ENCODE results near the gene ANK3. TPM values are rescaled to one million over a fixed set of nuclear protein-coding genes. Genes with fewer than 3 reads are reported as not detected.

Gene ANK3
- total RNA-seq, 6 experiments from 2014 or later: not detected

- Mint-ChIP-seq H3K4me1 (ENCODE audit: low read depth) (no peaks in the 10 kb centered on the region), H3K9me3 (no peaks in the 10 kb centered on the region), H3K36me3 (ENCODE audit: low read depth) (no peaks in the 10 kb centered on the region), H3K4me3 (no peak overlapping the region), H3K27ac (no peak overlapping the region), H3K27me3 (ENCODE audit: insufficient read depth) (peaks cover 22% of the 10 kb centered on the region)
- TF ChIP-seq CTCF (IDR thresholded peaks at IDR 0.05): no peak
- no peak for DNase-seq
Measured at GRCh38 chr10:60200012-60200681, 189.5 kb downstream of the ANK3 start.

GRCh38 chr10:60197206-60197605 is 192.5 kb downstream of the ANK3 start:
- Mint-ChIP-seq H3K9me3 (no peaks in the 10 kb centered on the region), H3K4me1 (ENCODE audit: low read depth) (no peaks in the 10 kb centered on the region), H3K4me3 (no peak overlapping the region), H3K27me3 (ENCODE audit: insufficient read depth) (peaks cover 17% of the 10 kb centered on the region), H3K27ac (no peak overlapping the region), H3K36me3 (ENCODE audit: low read depth) (no peaks in the 10 kb centered on the region)
- DNase-seq: no peak
- no peak for TF ChIP-seq CTCF (IDR thresholded peaks at IDR 0.05)

- H3K36me3 Mint-ChIP-seq (ENCODE audit: low read depth): no peaks in the 10 kb centered on the region
- H3K4me3 Mint-ChIP-seq: no peak overlapping the region
- TF ChIP-seq CTCF (IDR thresholded peaks at IDR 0.05): no peak
- no peak overlapping the region for H3K27ac Mint-ChIP-seq
- H3K9me3 Mint-ChIP-seq: no peaks in the 10 kb centered on the region
- no peak for DNase-seq
- peaks cover 6% of the 10 kb centered on the region for H3K27me3 Mint-ChIP-seq (ENCODE audit: insufficient read depth)
- no peaks in the 10 kb centered on the region for H3K4me1 Mint-ChIP-seq (ENCODE audit: low read depth)
Measured at GRCh38 chr10:60194421-60194820, 195.3 kb downstream of the ANK3 start.

GRCh38 chr10:60192946-60193345 is 196.7 kb downstream of the ANK3 start:
- no peak overlapping the region for H3K27ac Mint-ChIP-seq
- H3K4me3 Mint-ChIP-seq: no peak overlapping the region
- H3K36me3 Mint-ChIP-seq (ENCODE audit: low read depth): no peaks in the 10 kb centered on the region
- no peak for DNase-seq
- peaks cover 6% of the 10 kb centered on the region for H3K27me3 Mint-ChIP-seq (ENCODE audit: insufficient read depth)
- TF ChIP-seq CTCF (IDR thresholded peaks at IDR 0.05): no peak
- no peaks in the 10 kb centered on the region for H3K4me1 Mint-ChIP-seq (ENCODE audit: low read depth)
- no peaks in the 10 kb centered on the region for H3K9me3 Mint-ChIP-seq

GRCh38 chr10:60189861-60190475 is 199.7 kb downstream of the ANK3 start:
- Mint-ChIP-seq H3K9me3 (no peaks in the 10 kb centered on the region), H3K27ac (no peak overlapping the region), H3K36me3 (ENCODE audit: low read depth) (no peaks in the 10 kb centered on the region), H3K27me3 (ENCODE audit: insufficient read depth) (peaks cover 5% of the 10 kb centered on the region; the same call in 1 of the 2 replicates), H3K4me1 (ENCODE audit: low read depth) (no peaks in the 10 kb centered on the region), H3K4me3 (no peak overlapping the region)
- no peak for TF ChIP-seq CTCF (IDR thresholded peaks at IDR 0.05)
- no peak for DNase-seq
